Ramos (cell line): ENCODE measurements around the gene NUP93.
"Not testable (repeated sequence)": the region's sequence is repeated elsewhere in the genome, so short reads cannot be mapped to it uniquely, and the experiment has no call there.

Experiments used
- in situ Hi-C: fragments of 300-500 bp; cut with MboI; formaldehyde crosslinking; loops from one replicate; pipeline ENCODE4 v1.14.3; 2022; ENCODE audit warnings: low sequenced_read_pairs; ENCODE audit not compliant: unreplicated experiment

The NUP93 gene

GRCh38 chr16:56879276-56879675, 149.3 kb downstream of the NUP93 start:
- in situ Hi-C loops = no loop called here

GRCh38 chr16:56880176-56880575, 150.2 kb downstream of the NUP93 start:
- in situ Hi-C loops = no loop called here

DNA sequence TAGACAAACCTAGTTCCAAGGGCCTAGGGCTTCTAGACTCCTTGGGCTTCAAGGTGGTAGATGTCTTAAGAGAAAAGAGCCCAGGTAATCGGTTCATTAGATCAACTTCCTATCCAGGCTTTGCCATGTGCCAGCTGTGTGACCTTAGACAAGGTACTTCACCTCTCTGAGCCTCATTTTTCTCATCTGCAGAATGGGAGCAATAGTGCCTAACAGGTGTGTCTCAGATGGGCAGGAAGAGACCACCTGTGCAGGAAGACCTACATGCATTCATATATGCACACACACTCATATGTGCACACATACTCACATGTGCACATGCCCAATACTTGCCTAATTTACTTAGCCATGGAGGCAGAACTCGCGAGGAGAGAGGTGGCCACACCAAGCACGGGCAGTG, 150.8 kb downstream of the NUP93 start:
- in situ Hi-C loops = no loop called here

DNA sequence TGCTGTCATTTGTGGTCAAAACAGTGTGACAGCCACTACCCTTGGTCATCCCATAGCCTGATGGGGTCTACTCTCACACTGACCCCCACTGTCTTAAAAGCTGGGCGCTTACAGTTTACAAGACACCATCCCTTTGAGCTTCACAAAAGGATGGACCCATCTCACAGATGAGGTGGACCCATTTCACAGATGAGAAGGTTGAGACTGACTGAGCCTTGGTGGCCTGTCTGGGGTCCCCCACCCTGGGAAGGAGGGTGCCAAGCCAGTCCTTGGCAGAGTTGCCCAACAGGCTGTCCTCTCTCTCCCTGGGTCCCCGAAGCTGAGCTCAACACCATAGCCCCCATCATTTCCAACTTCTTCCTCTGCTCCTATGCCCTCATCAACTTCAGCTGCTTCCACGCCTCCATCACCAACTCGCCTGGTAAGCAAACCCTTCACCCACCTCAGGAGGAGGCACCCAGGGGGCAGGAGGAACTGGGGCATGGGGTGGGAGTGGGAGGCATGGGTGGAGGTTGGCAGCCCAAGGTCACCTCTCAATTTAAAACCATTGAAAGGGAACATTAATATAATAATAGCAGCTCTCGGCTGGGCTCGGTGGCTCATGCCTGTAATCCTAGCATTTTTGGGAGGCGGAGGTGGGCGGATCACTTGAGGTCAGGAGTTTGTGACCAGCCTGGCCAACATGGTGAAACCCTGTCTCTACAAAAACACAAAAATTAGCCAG, 152.3 kb downstream of the NUP93 start:
- in situ Hi-C loops = no loop called here

DNA sequence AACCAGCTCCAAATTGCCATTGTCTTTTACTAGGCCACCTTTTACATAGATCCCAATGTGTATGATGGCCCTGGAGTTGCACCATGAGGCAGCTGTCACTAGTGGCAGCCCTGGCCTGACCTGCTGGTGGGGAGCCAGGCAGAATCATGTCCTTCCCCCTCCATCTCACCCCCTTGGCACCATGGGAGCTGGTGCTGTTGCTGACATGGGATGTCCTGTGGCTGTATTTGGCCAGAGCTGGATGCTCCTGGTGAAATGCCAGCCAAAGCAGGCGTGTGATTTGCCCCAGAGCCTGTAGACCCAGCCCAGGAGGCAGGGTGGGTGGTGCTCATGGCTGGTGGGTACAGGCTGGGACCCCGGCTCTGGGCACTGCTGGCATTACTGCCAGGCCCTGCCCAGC, 153.7 kb downstream of the NUP93 start:
- in situ Hi-C loops = no loop called here

- in situ Hi-C loops = no loop called here
These were observed 154.2 kb downstream of the NUP93 start for GRCh38 chr16:56884026-56884582.

GRCh38 chr16:56884929-56885328, 155.0 kb downstream of the NUP93 start:
- in situ Hi-C loops = not testable (repeated sequence)

GRCh38 chr16:56885446-56886162, 155.7 kb downstream of the NUP93 start:
- in situ Hi-C loops = no loop called here

- in situ Hi-C loops = no loop called here
These were observed 156.4 kb downstream of the NUP93 start for GRCh38 chr16:56886296-56886695.

- in situ Hi-C loops = no loop called here
These were observed 156.9 kb downstream of the NUP93 start for GRCh38 chr16:56886826-56887225.

DNA sequence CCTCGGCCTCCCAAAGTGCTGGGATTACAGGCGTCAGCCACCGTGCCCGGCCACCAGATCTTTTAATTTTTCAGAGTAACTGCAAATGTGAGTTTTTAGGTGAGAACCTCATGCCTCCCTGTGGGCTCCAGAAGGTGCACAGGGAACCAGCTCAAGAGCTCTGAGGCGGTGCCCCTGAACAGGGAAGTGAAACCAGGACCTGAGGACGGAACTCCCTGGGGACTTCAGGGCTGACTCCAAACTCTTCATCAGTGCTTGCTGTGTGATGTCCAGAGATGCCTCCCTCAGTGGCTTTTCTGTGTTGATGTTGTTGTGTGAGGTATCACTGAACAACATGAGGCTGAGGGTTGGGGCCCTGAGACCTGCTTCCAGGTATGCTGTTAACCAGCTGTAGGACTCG, 158.9 kb downstream of the NUP93 start:
- in situ Hi-C loops = no loop called here

- in situ Hi-C loops = no loop called here
These were observed 159.3 kb downstream of the NUP93 start for GRCh38 chr16:56889206-56889605.

DNA sequence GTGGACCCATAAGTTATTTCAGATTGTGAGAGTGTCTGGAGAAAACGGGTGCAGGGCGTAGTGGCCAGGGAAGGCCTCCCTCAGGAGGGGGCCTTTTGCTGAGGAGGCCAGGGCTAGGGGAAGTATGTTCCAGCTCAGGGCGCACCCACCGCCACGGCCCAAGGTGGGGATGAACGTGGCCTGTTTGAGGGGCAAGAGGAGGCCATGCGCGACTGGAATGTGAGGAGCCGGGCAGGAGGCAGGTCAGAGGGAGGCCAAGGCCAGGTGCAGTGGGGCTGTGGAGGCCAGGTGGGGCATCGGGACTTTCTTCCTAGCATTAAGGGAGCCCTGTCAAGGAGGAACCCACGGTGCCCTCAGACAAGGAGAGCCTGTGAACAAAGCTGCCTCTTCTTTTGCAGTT, 161.8 kb downstream of the NUP93 start:
- in situ Hi-C loops = no loop called here

DNA sequence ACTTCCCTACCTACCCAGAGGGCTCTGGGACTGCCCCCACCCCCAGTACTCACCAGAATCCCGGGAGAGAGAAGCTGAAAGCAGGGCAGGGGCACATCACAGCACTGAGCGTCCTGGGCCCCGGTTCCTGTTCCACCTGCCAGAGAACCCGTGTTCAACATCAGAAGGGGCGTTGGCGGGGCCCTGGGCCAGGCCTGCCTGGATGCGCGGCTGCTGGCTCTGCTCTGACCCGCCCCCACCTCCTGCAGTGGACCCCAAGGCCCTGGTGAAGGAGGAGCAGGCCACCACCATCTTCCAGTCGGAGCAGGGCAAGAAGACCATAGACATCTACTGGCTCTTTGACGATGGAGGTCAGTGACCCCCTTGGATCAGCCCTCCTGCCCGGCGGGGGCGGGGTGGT, 162.8 kb downstream of the NUP93 start:
- in situ Hi-C loops = no loop called here

DNA sequence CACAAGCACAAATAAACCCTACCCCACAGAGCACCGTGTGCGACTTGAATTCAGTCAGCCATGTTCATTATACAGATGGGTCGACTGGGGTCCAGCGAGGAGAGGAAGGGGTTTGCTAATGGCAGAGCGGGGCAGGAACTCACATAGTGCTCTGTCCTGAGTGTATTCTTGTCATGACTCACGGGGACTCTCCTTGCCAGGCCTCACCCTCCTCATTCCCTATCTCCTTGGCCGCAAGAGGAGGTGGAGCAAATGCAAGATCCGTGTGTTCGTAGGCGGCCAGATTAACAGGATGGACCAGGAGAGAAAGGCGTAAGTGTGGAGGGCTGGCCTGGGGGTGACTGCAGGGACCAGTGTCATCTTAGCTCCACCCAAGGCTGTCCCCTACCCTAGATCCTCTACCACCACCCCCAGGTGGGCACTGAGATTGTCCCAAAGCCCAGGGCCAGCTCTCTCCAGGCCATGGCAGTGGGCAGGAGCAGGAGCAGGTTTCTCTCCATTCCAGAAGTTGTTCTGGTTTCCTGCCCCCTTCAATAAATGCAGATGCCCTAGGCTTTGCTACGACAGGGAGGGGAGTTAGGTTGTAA, 164.5 kb downstream of the NUP93 start:
- in situ Hi-C loops = no loop called here

DNA sequence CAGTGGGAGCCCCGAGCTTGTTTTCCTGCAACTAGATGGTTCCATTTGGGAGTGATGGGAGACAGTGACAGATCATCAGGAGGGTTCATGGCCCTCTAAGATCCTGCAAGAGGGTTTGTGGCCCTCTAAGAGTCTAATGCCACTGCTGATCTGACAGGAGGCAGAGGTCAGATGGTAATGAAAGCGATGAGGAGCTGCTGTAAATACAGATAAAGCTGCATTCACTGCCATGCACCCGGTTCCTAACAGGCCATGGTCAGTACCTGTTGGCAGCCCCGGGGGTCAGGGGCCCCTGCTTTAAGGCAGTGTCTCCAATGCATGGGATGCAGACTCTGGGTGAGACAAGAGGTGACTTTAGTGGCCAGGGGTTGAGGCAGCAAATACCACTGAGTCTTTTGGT, 165.9 kb downstream of the NUP93 start:
- in situ Hi-C loops = no loop called here

- in situ Hi-C loops = no loop called here
These were observed 166.3 kb downstream of the NUP93 start for GRCh38 chr16:56896244-56896643.

DNA sequence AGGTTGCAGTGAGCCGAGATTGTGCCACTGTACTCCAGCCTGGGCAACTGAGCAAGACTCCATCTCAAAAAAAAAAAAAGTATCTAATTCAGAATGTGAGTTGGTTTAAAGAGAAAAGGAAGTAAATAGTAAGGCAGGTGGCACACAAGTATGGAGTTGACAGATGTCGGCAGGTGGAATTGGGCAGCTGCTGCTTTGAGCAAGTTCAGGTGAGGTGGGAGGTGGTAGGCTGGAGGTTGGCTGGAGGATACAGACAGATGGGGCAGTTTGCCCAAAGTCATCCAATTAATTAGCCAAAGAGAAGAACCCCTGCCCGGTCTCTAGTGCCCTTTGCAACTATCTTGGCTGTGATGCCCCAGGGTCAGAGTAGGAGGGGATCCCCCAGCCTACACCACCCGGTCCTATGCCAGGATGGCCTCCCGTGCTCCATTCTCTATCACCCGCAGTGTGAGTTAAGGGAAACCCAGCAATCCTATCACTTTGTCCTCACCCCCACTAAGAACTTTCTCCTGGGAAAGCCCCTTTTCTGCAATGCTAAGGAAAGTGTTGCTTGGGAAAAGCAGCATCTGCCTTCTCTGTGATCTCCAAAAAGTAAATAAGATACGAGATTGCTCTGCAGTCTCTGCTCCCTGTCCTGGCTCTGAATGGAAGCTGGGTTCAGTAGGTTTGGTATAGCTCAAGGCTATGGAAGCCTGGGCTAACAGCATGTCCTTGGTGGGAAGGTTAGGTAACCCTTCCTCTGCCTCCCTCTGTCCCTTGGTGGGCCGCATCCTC, 167.3 kb downstream of the NUP93 start:
- in situ Hi-C loops = no loop called here

DNA sequence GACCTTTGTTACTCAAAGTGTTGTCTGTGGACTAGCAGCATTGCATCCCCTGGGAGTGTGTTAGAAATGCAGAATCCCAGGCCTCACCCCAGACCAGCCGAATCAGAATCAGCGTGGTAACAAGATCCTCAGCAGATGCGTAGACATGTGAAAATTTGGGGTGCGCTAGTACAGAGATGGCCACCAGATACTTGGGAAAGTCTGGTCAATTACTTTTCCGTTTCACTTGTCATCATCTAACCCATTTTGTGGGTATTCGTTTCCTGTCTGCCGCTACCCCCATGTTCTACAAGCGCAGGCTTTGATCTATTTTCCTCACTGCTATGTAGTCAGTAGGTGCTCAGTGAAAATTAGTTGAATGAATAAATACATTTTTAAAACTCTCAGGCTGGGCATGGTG, 168.9 kb downstream of the NUP93 start:
- in situ Hi-C loops = no loop called here
